ENCODE data around the gene PCDHGC5.

PCDHGC5 gene

DNA sequence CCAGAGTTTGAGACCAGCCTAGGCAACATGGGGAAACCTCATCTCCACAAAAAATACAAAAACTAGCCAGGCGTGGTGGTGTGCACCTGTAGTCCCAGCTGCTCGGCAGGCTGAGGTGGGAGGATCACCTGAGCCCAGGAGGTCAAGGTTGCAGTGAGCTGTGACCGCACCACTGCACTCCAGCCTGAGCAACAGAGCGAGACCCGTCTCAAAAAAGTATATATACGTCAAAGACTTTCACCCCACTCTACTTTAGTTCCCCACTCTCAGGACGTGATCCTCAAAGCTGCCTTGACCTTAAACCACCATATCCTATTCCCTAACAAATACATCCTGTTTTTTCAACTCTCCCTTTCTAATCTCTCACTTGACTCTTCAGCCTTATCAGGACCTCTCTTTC lies 41.0 kb downstream of the PCDHGC5 start:
- DNase-seq (ENCODE audit: low read depth), result no peak

DNA sequence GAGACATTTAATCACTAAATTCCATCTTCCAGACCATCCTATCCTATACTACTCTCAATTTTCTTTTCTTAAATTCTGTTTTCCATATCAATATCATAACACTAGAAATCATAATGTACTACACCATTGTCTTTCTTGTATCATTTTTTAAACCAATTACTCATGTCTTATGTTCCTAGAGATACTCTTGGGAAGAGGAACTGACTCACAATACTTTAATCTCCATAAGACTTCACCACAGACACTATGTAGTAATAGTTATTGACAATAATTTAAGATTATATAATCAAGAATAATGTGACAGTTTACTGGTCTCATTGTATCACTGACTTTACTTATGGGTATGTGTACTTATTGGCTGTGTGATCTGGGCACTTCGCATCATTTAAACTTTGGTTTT lies 43.8 kb downstream of the PCDHGC5 start:
- no peak for DNase-seq (ENCODE audit: low read depth)

- no peak for DNase-seq (ENCODE audit: low read depth)
Observed at GRCh38 chr5:141533897-141534296, 45.0 kb downstream of the PCDHGC5 start.

- DNase-seq (ENCODE audit: low read depth), result no peak
Observed at GRCh38 chr5:141534492-141535213, 45.8 kb downstream of the PCDHGC5 start.
